ENCODE data around the gene EMSY. TPM values are rescaled to one million over a fixed set of nuclear protein-coding genes. Genes with fewer than 3 reads are reported as not detected.
"Not testable (repeated sequence)": the region's sequence is repeated elsewhere in the genome, so short reads cannot be mapped to it uniquely, and the experiment has no call there.

Gene EMSY
- total RNA-seq, 2 donors from 2014 or later = 17.8 to 19.7 TPM

GRCh38 chr11:76554767-76555166, 109.9 kb downstream of the EMSY start:
- intact Hi-C loops (cut with DNase I) = no loop called here
- ATAC-seq (no peak), DNase-seq (no peak)

- ATAC-seq (no peak), DNase-seq (no peak)
- intact Hi-C loops (cut with DNase I) = no loop called here
Measured at GRCh38 chr11:76557466-76557865, 112.6 kb downstream of the EMSY start.

GRCh38 chr11:76558473-76558872, 113.7 kb downstream of the EMSY start:
- no peak for ATAC-seq
- intact Hi-C loops (cut with DNase I) = no loop called here
- DNase-seq = no peak

GRCh38 chr11:76558891-76559290, 114.1 kb downstream of the EMSY start:
- no peak for DNase-seq
- ATAC-seq = no peak
- intact Hi-C loops (cut with DNase I) = no loop called here

- intact Hi-C loops (cut with DNase I) = no loop called here
- DNase-seq (no peak), ATAC-seq (no peak)
Measured at GRCh38 chr11:76559346-76559745, 114.5 kb downstream of the EMSY start.

GRCh38 chr11:76560219-76560618, 115.4 kb downstream of the EMSY start:
- ATAC-seq (no peak), DNase-seq (no peak)
- intact Hi-C loops (cut with DNase I) = no loop called here

- no peak for ATAC-seq
- DNase-seq = no peak
- intact Hi-C loops (cut with DNase I) = no loop called here
Measured at GRCh38 chr11:76561245-76561644, 116.4 kb downstream of the EMSY start.

GRCh38 chr11:76562541-76562940, 117.7 kb downstream of the EMSY start:
- ATAC-seq = no peak
- no peak for DNase-seq
- intact Hi-C loops (cut with DNase I) = no loop called here

- no peak for ATAC-seq
- intact Hi-C loops (cut with DNase I) = no loop called here
Measured at GRCh38 chr11:76564364-76564763, 119.5 kb downstream of the EMSY start.

GRCh38 chr11:76566811-76567210, 122.0 kb downstream of the EMSY start:
- ATAC-seq (no peak), DNase-seq (no peak)
- intact Hi-C loops (cut with DNase I) = no loop called here

More at GRCh38 chr11:76564364-76564763, 119.5 kb downstream of the EMSY start:
- DNase-seq = no peak

GRCh38 chr11:76567261-76567660, 122.4 kb downstream of the EMSY start:
- intact Hi-C loops (cut with DNase I) = no loop called here
- ATAC-seq = no peak
- no peak for DNase-seq

GRCh38 chr11:76568139-76568538, 123.3 kb downstream of the EMSY start:
- intact Hi-C loops (cut with DNase I) = no loop called here
- DNase-seq (no peak), ATAC-seq (no peak)

- intact Hi-C loops (cut with DNase I) = no loop called here
- no peak for DNase-seq
- ATAC-seq = no peak
Measured at GRCh38 chr11:76568621-76569020, 123.8 kb downstream of the EMSY start.

- ATAC-seq, DNase-seq: not testable (repeated sequence)
- intact Hi-C loops (cut with DNase I) = loop anchor here in 1 of 2 donors (10.0 kb wide), 1 partner anchor 102 kb away; the partner anchor contains the start of gene LRRC32
Measured at GRCh38 chr11:76572181-76572875, 127.5 kb downstream of the EMSY start.

GRCh38 chr11:76574406-76574805, 129.6 kb downstream of the EMSY start:
- ATAC-seq (no peak), DNase-seq (no peak)
- intact Hi-C loops (cut with DNase I) = loop anchor here in 1 of 2 donors (10.0 kb wide), 1 partner anchor 100 kb away; the partner anchor contains the start of gene LRRC32

- DNase-seq (no peak), ATAC-seq (no peak)
- intact Hi-C loops (cut with DNase I) = loop anchor here in 1 of 2 donors (10.0 kb wide), 1 partner anchor 100 kb away; the partner anchor contains the start of gene LRRC32
Measured at GRCh38 chr11:76574879-76575278, 130.1 kb downstream of the EMSY start.

GRCh38 chr11:76577226-76577920, 132.6 kb downstream of the EMSY start:
- intact Hi-C loops (cut with DNase I) = loop anchor here in 1 of 2 donors (10.0 kb wide), 1 partner anchor 97 kb away; the partner anchor contains the start of gene LRRC32
- peak; percentile 83 to 86 for ATAC-seq
- peak; percentile 80 for DNase-seq

- no peak for DNase-seq
- no peak for ATAC-seq
- intact Hi-C loops (cut with DNase I) = loop anchor here in 1 of 2 donors (10.0 kb wide), 1 partner anchor 97 kb away; the partner anchor contains the start of gene LRRC32
Measured at GRCh38 chr11:76577921-76578653, 133.3 kb downstream of the EMSY start.

- intact Hi-C loops (cut with DNase I) = loop anchor here in 1 of 2 donors (10.0 kb wide), 1 partner anchor 96 kb away; the partner anchor contains the start of gene LRRC32
- DNase-seq = peak; percentile 77
- ATAC-seq = peak; percentile 68 to 80
Measured at GRCh38 chr11:76578654-76579055, 133.8 kb downstream of the EMSY start.

Measured in left cardiac atrium (tissue), 4 donors.